ENCODE results near the gene C11orf97.

- no peak for TF ChIP-seq POLR2A (IDR thresholded peaks at IDR 0.05)
- no peak for TF ChIP-seq CTCF (IDR thresholded peaks at IDR 0.05)
These were observed 39.1 kb upstream of the C11orf97 start for GRCh38 chr11:94472916-94473799.
